GM12892 (cell line): ENCODE results near the gene SGPL1.

ENCODE experiments used
- DNase-seq: peaks from one replicate; pipeline ENCODE4 v3.0.0; 2011; ENCODE audit not compliant: insufficient read length
- FAIRE-seq: peaks from 2 replicates; lab custom pipeline; 2011; peaks lifted over from hg19 to GRCh38; lab: Jason Lieb, UNC
- POLR2A ChIP-seq: IDR thresholded peaks from 2 replicates; pipeline ENCODE4 v1.6.1; 2011; ENCODE audit warnings: low read depth, low read length, control low read depth
- POLR2AphosphoS5 ChIP-seq: IDR thresholded peaks from 2 replicates; pipeline ENCODE4 v1.6.1; 2011; ENCODE audit warnings: low read depth, low read length, control low read depth
- TAF1 ChIP-seq: IDR thresholded peaks from 2 replicates; pipeline ENCODE4 v1.6.1; 2011; ENCODE audit warnings: low read depth, mild to moderate bottlenecking, control low read depth, low read length, borderline replicate concordance

Gene SGPL1

GRCh38 chr10:70874061-70874460 is 58.3 kb downstream of the SGPL1 start:
- FAIRE-seq (no peak), DNase-seq (no peak)
- TF ChIP-seq POLR2A = no peak
- no peak for TF ChIP-seq POLR2AphosphoS5
- TF ChIP-seq TAF1 = no peak

DNA sequence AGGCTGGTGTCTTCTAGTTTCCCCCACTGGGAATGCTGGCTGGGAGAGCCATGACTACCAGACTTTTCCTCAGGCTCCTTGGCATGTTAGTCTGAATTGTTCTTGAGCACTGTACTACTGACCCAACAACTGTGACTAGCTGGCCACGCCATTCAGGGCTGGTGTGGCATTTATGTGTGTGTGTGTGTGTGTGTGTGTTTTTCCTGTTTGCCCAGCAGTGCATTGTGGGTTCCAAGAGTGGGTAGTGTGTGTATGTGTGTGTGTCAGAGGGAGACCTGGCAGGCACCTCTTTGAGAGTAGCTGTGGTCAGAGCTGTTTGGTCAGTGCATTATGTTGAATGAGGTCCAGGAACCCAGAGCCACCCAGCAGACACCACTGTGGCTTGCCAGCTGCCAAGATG is 63.5 kb downstream of the SGPL1 start:
- FAIRE-seq (peak; percentile 21), DNase-seq (no peak)
- TF ChIP-seq TAF1 (no peak), POLR2AphosphoS5 (no peak), POLR2A (no peak)

GRCh38 chr10:70880077-70880534 is 64.4 kb downstream of the SGPL1 start:
- DNase-seq = peak; percentile 41
- peak; percentile 67 for FAIRE-seq

GRCh38 chr10:70884741-70885140 is 69.0 kb downstream of the SGPL1 start:
- FAIRE-seq (no peak), DNase-seq (no peak)
- TF ChIP-seq POLR2AphosphoS5 = no peak
- TF ChIP-seq TAF1 = no peak
- TF ChIP-seq POLR2A = no peak

More at GRCh38 chr10:70880077-70880534, 64.4 kb downstream of the SGPL1 start:
- TF ChIP-seq POLR2AphosphoS5 (no peak), TAF1 (no peak), POLR2A (no peak)

DNA sequence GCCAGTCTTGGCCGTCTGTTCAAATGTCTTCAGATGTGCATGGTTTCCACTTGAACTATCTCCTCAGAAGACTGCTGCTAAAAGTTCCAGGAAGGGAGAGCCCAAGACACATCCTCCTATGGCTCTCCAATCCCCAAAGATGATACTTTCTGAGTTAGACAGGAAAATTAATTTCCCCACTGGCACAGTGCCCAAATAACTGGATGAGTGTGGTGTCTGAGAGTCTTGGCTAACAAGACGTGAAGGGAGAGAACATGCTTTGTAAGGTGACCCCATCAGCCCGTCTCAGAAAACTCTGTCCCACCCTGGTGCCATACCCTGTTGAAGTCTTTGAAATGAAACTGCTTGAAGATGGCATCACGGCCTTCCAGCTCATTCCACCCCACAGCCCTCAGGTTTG is 69.7 kb downstream of the SGPL1 start:
- DNase-seq (no peak), FAIRE-seq (no peak)
- TF ChIP-seq TAF1 = no peak
- no peak for TF ChIP-seq POLR2A
- TF ChIP-seq POLR2AphosphoS5 = no peak

GRCh38 chr10:70885931-70886903 is 70.5 kb downstream of the SGPL1 start:
- DNase-seq (no peak), FAIRE-seq (no peak)
- no peak for TF ChIP-seq TAF1
- no peak for TF ChIP-seq POLR2A
- TF ChIP-seq POLR2AphosphoS5 = no peak

- DNase-seq (no peak), FAIRE-seq (no peak)
- TF ChIP-seq TAF1 = no peak
- no peak for TF ChIP-seq POLR2AphosphoS5
- TF ChIP-seq POLR2A = no peak
Observed at GRCh38 chr10:70886921-70887665, 71.3 kb downstream of the SGPL1 start.

DNA sequence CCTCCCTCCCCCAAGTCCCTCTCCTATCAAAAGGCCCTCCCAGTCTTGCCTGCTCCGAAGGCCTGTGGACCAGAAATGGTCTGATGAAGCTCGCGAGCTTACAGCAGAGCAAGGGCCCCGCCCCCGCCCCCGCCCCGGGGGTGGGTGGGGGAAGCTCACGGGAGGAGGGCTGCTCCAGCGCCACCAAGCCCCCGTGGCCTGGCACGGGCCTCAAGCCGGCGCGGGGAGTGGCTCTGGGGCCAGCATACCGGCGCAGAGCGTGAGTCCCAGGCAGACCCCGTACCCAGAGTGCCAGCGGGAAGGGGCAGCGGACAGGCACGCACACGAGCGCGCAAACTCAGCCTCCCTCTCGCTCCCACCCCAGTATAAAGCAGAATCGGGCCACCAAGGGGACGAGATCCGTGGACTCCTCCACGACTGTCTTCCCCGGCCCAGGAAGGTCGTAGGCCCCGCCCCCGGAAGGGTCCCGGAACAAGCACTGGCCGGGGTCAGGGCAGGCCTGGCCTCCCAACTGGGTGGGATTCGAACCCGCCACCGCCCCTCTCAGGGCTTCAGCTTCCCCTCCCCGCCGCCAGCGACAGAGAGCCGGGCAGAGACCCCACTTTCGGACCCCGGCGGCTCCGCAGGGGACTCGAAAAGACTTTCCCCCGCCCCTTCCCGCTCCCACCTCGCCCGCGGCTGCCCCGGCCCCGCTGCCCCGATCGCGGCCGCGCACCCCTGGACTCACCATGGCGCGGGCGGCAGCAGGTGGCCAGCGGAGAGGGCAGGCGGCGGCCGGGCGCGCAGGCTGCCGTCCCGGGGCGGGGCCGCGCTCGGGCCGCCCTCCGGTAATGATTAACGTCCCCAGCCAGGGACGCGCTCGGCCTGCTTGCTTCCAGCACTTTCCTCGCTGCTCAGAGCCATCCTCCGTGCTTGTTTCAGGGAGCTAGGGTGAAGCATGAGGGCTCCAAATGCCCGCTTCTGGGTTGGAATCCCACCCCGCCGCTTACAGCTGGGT is 72.4 kb downstream of the SGPL1 start, which contains the start of gene PCBD1:
Gene PCBD1, minus strand, starts transcription at position 762 of the 997 bp plus-strand sequence. Its CDS starts 32 bp downstream, at position 730.
- peak; percentile 12; the same call in 1 of the 2 replicates for TF ChIP-seq TAF1
- no peak for TF ChIP-seq POLR2AphosphoS5
- TF ChIP-seq POLR2A = peak; percentile 39
- peak; percentile 72 for DNase-seq
- FAIRE-seq = peak; percentile 86

DNA sequence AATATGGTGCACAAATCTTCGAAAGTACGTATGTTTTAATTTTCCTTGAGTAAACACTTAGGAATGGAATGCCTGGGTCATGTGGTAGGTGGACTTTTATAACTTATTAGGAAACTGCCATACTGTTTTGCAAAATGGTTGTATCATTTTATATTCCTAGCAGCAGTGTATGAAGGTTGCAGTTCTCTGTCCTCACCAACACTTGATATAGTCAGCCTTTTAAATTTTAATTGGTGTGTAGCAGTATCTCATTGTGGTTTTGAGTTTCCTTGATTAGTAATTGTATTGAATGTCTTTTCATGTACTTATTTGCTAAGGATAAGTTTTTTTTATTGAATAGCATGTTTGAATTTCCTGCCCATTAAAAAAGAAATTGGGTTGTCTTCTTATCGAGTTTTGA is 73.5 kb downstream of the SGPL1 start:
- TF ChIP-seq POLR2A = no peak
- TF ChIP-seq POLR2AphosphoS5 = no peak
- no peak for TF ChIP-seq TAF1
- DNase-seq (no peak), FAIRE-seq (peak; percentile 51)

DNA sequence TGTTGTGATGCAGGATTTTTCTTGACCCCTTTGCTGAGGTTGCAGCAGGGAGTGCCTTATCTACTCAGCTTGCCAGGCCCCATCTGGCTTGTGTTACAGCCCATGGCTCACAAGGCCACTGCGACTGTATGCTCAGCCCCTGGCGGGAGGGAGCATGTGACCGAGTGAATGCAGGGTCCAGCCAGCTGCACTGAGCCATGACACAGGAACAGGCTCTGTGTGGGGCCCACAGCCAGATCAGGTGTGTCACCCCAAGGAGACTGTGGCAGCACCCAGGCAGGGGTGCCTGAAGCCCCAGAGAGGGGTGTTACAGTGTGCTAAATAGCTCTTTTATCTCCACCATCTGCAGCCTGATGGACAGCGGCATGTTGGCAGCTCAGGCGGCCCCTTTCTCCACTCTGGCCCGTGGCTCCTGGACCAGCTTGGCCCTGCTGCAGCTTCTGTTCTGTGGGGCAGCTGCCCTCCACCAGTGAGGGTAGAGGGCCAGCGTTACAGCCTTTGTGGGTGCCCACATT is 75.2 kb downstream of the SGPL1 start:
- TF ChIP-seq POLR2A = no peak
- FAIRE-seq (no peak), DNase-seq (no peak)
